GM12878 (cell line): ENCODE results near the gene PDXP. TPM values are rescaled to one million over a fixed set of nuclear protein-coding genes. Genes with fewer than 3 reads are reported as not detected.

Experiments
- ATF3 ChIP-seq: IDR thresholded peaks from 2 replicates; pipeline ENCODE4 v1.6.1; 2011; ENCODE audit warnings: low read depth, mild to moderate bottlenecking, low read length, moderate library complexity, borderline replicate concordance; ENCODE audit errors: extremely low read depth
- CEBPZ ChIP-seq: fragments of 150-350 bp; IDR thresholded peaks from 2 replicates; pipeline ENCODE4 v1.6.1; 2016; ENCODE audit warnings: low read depth, low read length
- CHD2 ChIP-seq: IDR thresholded peaks from 2 replicates; pipeline ENCODE4 v1.6.1; 2011; ENCODE audit warnings: low read depth, low read length, improper control_type of control experiment, borderline replicate concordance
- CHD4 ChIP-seq: fragments of 200-600 bp; sonication (generic); IDR thresholded peaks from 2 replicates; pipeline ENCODE4 v1.6.1; 2016; ENCODE audit warnings: mild to moderate bottlenecking
- ELK1 ChIP-seq: IDR thresholded peaks from 2 replicates; pipeline ENCODE4 v1.6.1; 2012; ENCODE audit warnings: low read depth, low read length, improper control_type of control experiment
- ETV6 ChIP-seq, 2 experiments: fragments of 450-650 bp in 1 of 2; IDR thresholded peaks in 1 of 2; conservative IDR thresholded peaks in 1 of 2; 2 replicates each; pipeline ENCODE4 v1.6.1; 2014; ENCODE audit warnings: antibody characterized with exemption in 1 of 2, borderline replicate concordance in 1 of 2, low read depth in 1 of 2, mild to moderate bottlenecking in 1 of 2, moderate library complexity in 1 of 2
- MTA2 ChIP-seq: fragments of 450-650 bp; IDR thresholded peaks from 2 replicates; pipeline ENCODE4 v1.6.1; 2016; ENCODE audit warnings: low read depth, mild to moderate bottlenecking, moderate library complexity
- PML ChIP-seq: IDR thresholded peaks from 2 replicates; pipeline ENCODE4 v1.6.1; 2012; ENCODE audit warnings: low read length, inconsistent platforms
- PRDM15 ChIP-seq: fragments of 450-650 bp; formaldehyde crosslinking; IDR thresholded peaks from 2 replicates; pipeline ENCODE4 v1.4.0; 2020; ENCODE audit warnings: mild to moderate bottlenecking, moderate library complexity
- RAD21 ChIP-seq: IDR thresholded peaks from 2 replicates; pipeline ENCODE4 v1.6.1; 2011; ENCODE audit warnings: mild to moderate bottlenecking, low read depth, low read length, moderate library complexity; ENCODE audit not compliant: insufficient read depth
- RBBP5 ChIP-seq: fragments of 200-600 bp; sonication (generic); conservative IDR thresholded peaks from 2 replicates; pipeline ENCODE4 v1.6.1; 2016
- SMARCA5 ChIP-seq: fragments of 450-650 bp; IDR thresholded peaks from 2 replicates; pipeline ENCODE4 v1.6.1; 2017; ENCODE audit warnings: mild to moderate bottlenecking
- SPI1 ChIP-seq: IDR thresholded peaks from 2 replicates; pipeline ENCODE4 v1.6.1; 2011; ENCODE audit warnings: low read depth, mild to moderate bottlenecking, low read length, moderate library complexity, borderline replicate concordance; ENCODE audit not compliant: insufficient read depth
- SUPT20H ChIP-seq: IDR thresholded peaks from 2 replicates; pipeline ENCODE4 v1.6.1; 2011; ENCODE audit warnings: low read depth, mild to moderate bottlenecking, low read length, moderate library complexity, borderline replicate concordance; ENCODE audit not compliant: control insufficient read depth
- ZBTB11 ChIP-seq: fragments of 450-650 bp; formaldehyde crosslinking; IDR thresholded peaks from 2 replicates; pipeline ENCODE4 v1.5.0; 2022; ENCODE audit warnings: mild to moderate bottlenecking, missing genetic modification characterization
- ZNF622 ChIP-seq: fragments of 450-650 bp; IDR thresholded peaks from 2 replicates; pipeline ENCODE4 v1.6.1; 2017; ENCODE audit warnings: mild to moderate bottlenecking, inconsistent platforms
- polyA plus RNA-seq, 11 experiments: library from polyadenylated mRNA; depleted of rRNA in 4 of 11; unstranded in 6 of 11; stranded (reverse) in 5 of 11; fragments of >200 nt; fragmentation: Nextera tagmentation in 4 of 11; fragmentation: Illumina TruSeq in 1 of 11; extraction: Ambion mirVana in 4 of 11; extraction: Trizol in 1 of 11; gene quantifications; 1 replicate in 1 of 11; 2 replicates in 10 of 11; pipeline versions ENCODE4 v1.2.1 to v1.2.3, GENCODE V29; 2011 to 2016; ENCODE audit warnings: inconsistent platforms in 2 of 11, missing spikeins in 2 of 11, low read depth in 1 of 11
- total RNA-seq, 4 experiments: library from RNA; depleted of rRNA in 3 of 4; stranded (reverse); fragments of >200 nt in 3 of 4; fragmentation: Illumina TruSeq in 1 of 4; extraction: Trizol in 1 of 4; gene quantifications; 2 replicates each; pipeline versions ENCODE4 v1.2.1 to v1.2.3, GENCODE V29; 2013 to 2021

The PDXP gene
- total and polyA plus RNA-seq, 10 of the 15 experiments (the other 5 are each of a cell fraction or from before 2014, with no cell fraction given) = 4.4 to 56.7 (median 34.6) TPM

GRCh38 chr22:37658133-37659065 is at the start of gene PDXP (continued):
- TF ChIP-seq CEBPZ = peak; percentile 83
- no peak for TF ChIP-seq ELK1
- TF ChIP-seq SMARCA5 = no peak; the same call in 1 of the 2 replicates
- TF ChIP-seq MTA2 = no peak
- no peak for TF ChIP-seq CHD4
- no peak for TF ChIP-seq PML
- no peak for TF ChIP-seq ZBTB11 (CRISPR knock-in tag)
- TF ChIP-seq SUPT20H = no peak
- no peak for TF ChIP-seq PRDM15 (CRISPR knock-in tag)
- no peak for TF ChIP-seq ZNF622
- no peak for TF ChIP-seq ATF3
- TF ChIP-seq ETV6 (conservative IDR thresholded peaks at IDR 0.05 in 1 of 2, IDR thresholded peaks at IDR 0.05 in 1 of 2; ENCODE audit: borderline replicate concordance in 1 of 2, low read depth in 1 of 2) = no peak
- TF ChIP-seq RBBP5 = no peak
- no peak for TF ChIP-seq SPI1
- peak; percentile 89; the same call in 1 of the 2 replicates for TF ChIP-seq CHD2
- no peak for TF ChIP-seq RAD21
